ENCODE data around the gene TPST2.
A peak's percentile ranks its signal among the peaks of the same experiment; 100 is the strongest.

TPST2 gene

GRCh38 chr22:26565889-26566288 lies 24.0 kb downstream of the TPST2 start:
- no peak overlapping the region for H3K27ac ChIP-seq (ENCODE audit: low read depth, low read length)
- peaks cover 55% of the 10 kb centered on the region for H3K4me1 ChIP-seq (ENCODE audit: control insufficient read depth, insufficient read depth, low read length)
- H3K9ac ChIP-seq (ENCODE audit: low read length) = no peak overlapping the region
- H3K9me3 ChIP-seq (ENCODE audit: control insufficient read depth, insufficient read depth, low read depth, low read length) = no peaks in the 10 kb centered on the region
- no peaks in the 10 kb centered on the region for H3K27me3 ChIP-seq (ENCODE audit: control insufficient read depth, insufficient read depth, low read length)
- H3K36me3 ChIP-seq (ENCODE audit: control insufficient read depth, insufficient read depth, low read length) = peaks cover 9% of the 10 kb centered on the region
- no peak overlapping the region for H3K4me3 ChIP-seq (ENCODE audit: low read depth, low read length)

GRCh38 chr22:26565181-26565580 lies 24.8 kb downstream of the TPST2 start:
- H3K36me3 ChIP-seq (ENCODE audit: control insufficient read depth, insufficient read depth, low read length) = peaks cover 9% of the 10 kb centered on the region
- peaks cover 51% of the 10 kb centered on the region for H3K4me1 ChIP-seq (ENCODE audit: control insufficient read depth, insufficient read depth, low read length)
- no peaks in the 10 kb centered on the region for H3K27me3 ChIP-seq (ENCODE audit: control insufficient read depth, insufficient read depth, low read length)
- H3K9me3 ChIP-seq (ENCODE audit: control insufficient read depth, insufficient read depth, low read depth, low read length) = no peaks in the 10 kb centered on the region
- H3K4me3 ChIP-seq (ENCODE audit: low read depth, low read length) = no peak overlapping the region
- no peak overlapping the region for H3K27ac ChIP-seq (ENCODE audit: low read depth, low read length)
- H3K9ac ChIP-seq (ENCODE audit: low read length) = no peak overlapping the region

GRCh38 chr22:26564672-26565071 lies 25.3 kb downstream of the TPST2 start:
- Histone ChIP-seq H3K36me3 (ENCODE audit: control insufficient read depth, insufficient read depth, low read length) (peaks cover 9% of the 10 kb centered on the region), H3K9ac (ENCODE audit: low read length) (no peak overlapping the region), H3K27ac (ENCODE audit: low read depth, low read length) (no peak overlapping the region), H3K27me3 (ENCODE audit: control insufficient read depth, insufficient read depth, low read length) (no peaks in the 10 kb centered on the region), H3K4me3 (ENCODE audit: low read depth, low read length) (no peak overlapping the region), H3K9me3 (ENCODE audit: control insufficient read depth, insufficient read depth, low read depth, low read length) (no peaks in the 10 kb centered on the region), H3K4me1 (ENCODE audit: control insufficient read depth, insufficient read depth, low read length) (peaks cover 54% of the 10 kb centered on the region)

- Histone ChIP-seq H3K9ac (ENCODE audit: low read length) (no peak overlapping the region), H3K9me3 (ENCODE audit: control insufficient read depth, insufficient read depth, low read depth, low read length) (no peaks in the 10 kb centered on the region), H3K4me1 (ENCODE audit: control insufficient read depth, insufficient read depth, low read length) (peaks cover 58% of the 10 kb centered on the region), H3K27me3 (ENCODE audit: control insufficient read depth, insufficient read depth, low read length) (no peaks in the 10 kb centered on the region), H3K36me3 (ENCODE audit: control insufficient read depth, insufficient read depth, low read length) (peaks cover 9% of the 10 kb centered on the region), H3K27ac (ENCODE audit: low read depth, low read length) (no peak overlapping the region), H3K4me3 (ENCODE audit: low read depth, low read length) (no peak overlapping the region)
These were observed 25.8 kb downstream of the TPST2 start for GRCh38 chr22:26564181-26564580.

GRCh38 chr22:26563022-26563421 lies 26.9 kb downstream of the TPST2 start:
- Histone ChIP-seq H3K27me3 (ENCODE audit: control insufficient read depth, insufficient read depth, low read length) (no peaks in the 10 kb centered on the region), H3K9ac (ENCODE audit: low read length) (no peak overlapping the region), H3K4me3 (ENCODE audit: low read depth, low read length) (no peak overlapping the region), H3K36me3 (ENCODE audit: control insufficient read depth, insufficient read depth, low read length) (peaks cover 9% of the 10 kb centered on the region), H3K4me1 (ENCODE audit: control insufficient read depth, insufficient read depth, low read length) (peaks cover 61% of the 10 kb centered on the region), H3K27ac (ENCODE audit: low read depth, low read length) (no peak overlapping the region), H3K9me3 (ENCODE audit: control insufficient read depth, insufficient read depth, low read depth, low read length) (no peaks in the 10 kb centered on the region)

GRCh38 chr22:26561756-26562417 lies 28.0 kb downstream of the TPST2 start:
- Histone ChIP-seq H3K4me3 (ENCODE audit: low read depth, low read length) (no peak overlapping the region), H3K36me3 (ENCODE audit: control insufficient read depth, insufficient read depth, low read length) (peaks cover 9% of the 10 kb centered on the region), H3K27me3 (ENCODE audit: control insufficient read depth, insufficient read depth, low read length) (no peaks in the 10 kb centered on the region), H3K9ac (ENCODE audit: low read length) (no peak overlapping the region), H3K9me3 (ENCODE audit: control insufficient read depth, insufficient read depth, low read depth, low read length) (no peaks in the 10 kb centered on the region), H3K27ac (ENCODE audit: low read depth, low read length) (no peak overlapping the region), H3K4me1 (ENCODE audit: control insufficient read depth, insufficient read depth, low read length) (peaks cover 55% of the 10 kb centered on the region)

GRCh38 chr22:26559961-26560575 lies 29.9 kb downstream of the TPST2 start:
- Histone ChIP-seq H3K4me1 (ENCODE audit: control insufficient read depth, insufficient read depth, low read length) (peaks cover 57% of the 10 kb centered on the region), H3K27ac (ENCODE audit: low read depth, low read length) (no peak overlapping the region), H3K9ac (ENCODE audit: low read length) (no peak overlapping the region), H3K4me3 (ENCODE audit: low read depth, low read length) (no peak overlapping the region), H3K9me3 (ENCODE audit: control insufficient read depth, insufficient read depth, low read depth, low read length) (no peaks in the 10 kb centered on the region), H3K36me3 (ENCODE audit: control insufficient read depth, insufficient read depth, low read length) (peaks cover 8% of the 10 kb centered on the region), H3K27me3 (ENCODE audit: control insufficient read depth, insufficient read depth, low read length) (no peaks in the 10 kb centered on the region)

GRCh38 chr22:26558248-26558895 lies 31.6 kb downstream of the TPST2 start:
- Histone ChIP-seq H3K4me3 (ENCODE audit: low read depth, low read length) (no peak overlapping the region), H3K27ac (ENCODE audit: low read depth, low read length) (no peak overlapping the region), H3K4me1 (ENCODE audit: control insufficient read depth, insufficient read depth, low read length) (peaks cover 57% of the 10 kb centered on the region), H3K27me3 (ENCODE audit: control insufficient read depth, insufficient read depth, low read length) (no peaks in the 10 kb centered on the region), H3K36me3 (ENCODE audit: control insufficient read depth, insufficient read depth, low read length) (no peaks in the 10 kb centered on the region), H3K9me3 (ENCODE audit: control insufficient read depth, insufficient read depth, low read depth, low read length) (no peaks in the 10 kb centered on the region), H3K9ac (ENCODE audit: low read length) (no peak overlapping the region)

- H3K9me3 ChIP-seq (ENCODE audit: control insufficient read depth, insufficient read depth, low read depth, low read length) = no peaks in the 10 kb centered on the region
- H3K4me3 ChIP-seq (ENCODE audit: low read depth, low read length) = no peak overlapping the region
- no peak overlapping the region for H3K27ac ChIP-seq (ENCODE audit: low read depth, low read length)
- no peaks in the 10 kb centered on the region for H3K36me3 ChIP-seq (ENCODE audit: control insufficient read depth, insufficient read depth, low read length)
- H3K9ac ChIP-seq (ENCODE audit: low read length) = no peak overlapping the region
- no peaks in the 10 kb centered on the region for H3K27me3 ChIP-seq (ENCODE audit: control insufficient read depth, insufficient read depth, low read length)
- peaks cover 66% of the 10 kb centered on the region for H3K4me1 ChIP-seq (ENCODE audit: control insufficient read depth, insufficient read depth, low read length)
These were observed 33.0 kb downstream of the TPST2 start for GRCh38 chr22:26556904-26557303.

GRCh38 chr22:26555478-26555877 lies 34.5 kb downstream of the TPST2 start:
- Histone ChIP-seq H3K9me3 (ENCODE audit: control insufficient read depth, insufficient read depth, low read depth, low read length) (no peaks in the 10 kb centered on the region), H3K4me3 (ENCODE audit: low read depth, low read length) (0 out of 2 replicates have a peak overlapping the region, but pooled peaks have one; percentile 15), H3K4me1 (ENCODE audit: control insufficient read depth, insufficient read depth, low read length) (peaks cover 76% of the 10 kb centered on the region), H3K27me3 (ENCODE audit: control insufficient read depth, insufficient read depth, low read length) (no peaks in the 10 kb centered on the region), H3K36me3 (ENCODE audit: control insufficient read depth, insufficient read depth, low read length) (no peaks in the 10 kb centered on the region), H3K9ac (ENCODE audit: low read length) (no peak overlapping the region), H3K27ac (ENCODE audit: low read depth, low read length) (peak overlapping the region; percentile 89)

GRCh38 chr22:26554956-26555355 lies 35.0 kb downstream of the TPST2 start:
- H3K27ac ChIP-seq (ENCODE audit: low read depth, low read length) = peak overlapping the region; percentile 89
- H3K9ac ChIP-seq (ENCODE audit: low read length) = peak overlapping the region; percentile 69
- H3K4me3 ChIP-seq (ENCODE audit: low read depth, low read length) = 0 out of 2 replicates have a peak overlapping the region, but pooled peaks have one; percentile 15
- H3K36me3 ChIP-seq (ENCODE audit: control insufficient read depth, insufficient read depth, low read length) = no peaks in the 10 kb centered on the region
- H3K4me1 ChIP-seq (ENCODE audit: control insufficient read depth, insufficient read depth, low read length) = peaks cover 77% of the 10 kb centered on the region
- no peaks in the 10 kb centered on the region for H3K27me3 ChIP-seq (ENCODE audit: control insufficient read depth, insufficient read depth, low read length)
- no peaks in the 10 kb centered on the region for H3K9me3 ChIP-seq (ENCODE audit: control insufficient read depth, insufficient read depth, low read depth, low read length)

Data from HUES6 (cell line).